ENCODE results near the gene EMC9.

EMC9 gene

GRCh38 chr14:24131549-24131966 lies 9.8 kb downstream of the EMC9 start:
- DNase-seq (ENCODE audit: low read depth in 2 of 2): no peak

- DNase-seq (ENCODE audit: low read depth in 2 of 2): no peak
Observed at GRCh38 chr14:24130717-24131548, 10.5 kb downstream of the EMC9 start.

GRCh38 chr14:24130380-24130716 lies 11.0 kb downstream of the EMC9 start, which contains the start of gene FITM1:
Gene FITM1, plus strand, starts transcription at chr14:24130659. Its CDS starts 905 bp downstream, at chr14:24131564.
- no peak for DNase-seq (ENCODE audit: low read depth in 2 of 2)

- no peak for DNase-seq (ENCODE audit: low read depth in 2 of 2)
Observed at GRCh38 chr14:24129410-24129998, 11.9 kb downstream of the EMC9 start.

GRCh38 chr14:24127673-24128072 lies 13.7 kb downstream of the EMC9 start:
- DNase-seq (ENCODE audit: low read depth in 2 of 2): no peak

GRCh38 chr14:24126939-24127338 lies 14.5 kb downstream of the EMC9 start:
- DNase-seq (ENCODE audit: low read depth in 2 of 2): no peak

- DNase-seq (ENCODE audit: low read depth in 2 of 2): no peak
Observed at GRCh38 chr14:24123424-24124417, 17.7 kb downstream of the EMC9 start.

GRCh38 chr14:24122898-24123297 lies 18.5 kb downstream of the EMC9 start:
- DNase-seq (ENCODE audit: low read depth in 2 of 2): no peak

- no peak for DNase-seq (ENCODE audit: low read depth in 2 of 2)
Observed at GRCh38 chr14:24122416-24122815, 19.0 kb downstream of the EMC9 start.

- DNase-seq (ENCODE audit: low read depth in 2 of 2): no peak
Observed at GRCh38 chr14:24121210-24121609, 20.2 kb downstream of the EMC9 start.

GRCh38 chr14:24119691-24120090 lies 21.7 kb downstream of the EMC9 start:
- no peak for DNase-seq (ENCODE audit: low read depth in 2 of 2)

GRCh38 chr14:24117179-24117578 lies 24.2 kb downstream of the EMC9 start:
- DNase-seq (ENCODE audit: low read depth in 2 of 2): no peak

GRCh38 chr14:24116128-24116814 lies 25.1 kb downstream of the EMC9 start:
- no peak for DNase-seq (ENCODE audit: low read depth in 2 of 2)

GRCh38 chr14:24115422-24116127 lies 25.8 kb downstream of the EMC9 start:
- no peak for DNase-seq (ENCODE audit: low read depth in 2 of 2)

GRCh38 chr14:24114532-24115421 lies 26.6 kb downstream of the EMC9 start, which contains the start of the genes DCAF11 and NRL:
Gene DCAF11, plus strand, starts transcription at chr14:24114777. Its CDS starts 818 bp downstream, at chr14:24115595.
Gene NRL, minus strand, starts transcription at chr14:24114949. Its CDS starts 32,101 bp downstream, at chr14:24082848.
- DNase-seq (ENCODE audit: low read depth in 2 of 2): peak; percentile 96 to 97

GRCh38 chr14:24113801-24114531 lies 27.4 kb downstream of the EMC9 start:
- DNase-seq (ENCODE audit: low read depth in 2 of 2): peak; percentile 77 to 83

GRCh38 chr14:24113379-24113800 lies 28.0 kb downstream of the EMC9 start:
- no peak for DNase-seq (ENCODE audit: low read depth in 2 of 2)

- no peak for DNase-seq (ENCODE audit: low read depth in 2 of 2)
Observed at GRCh38 chr14:24110523-24110922, 30.9 kb downstream of the EMC9 start.

- no peak for DNase-seq (ENCODE audit: low read depth in 2 of 2)
Observed at GRCh38 chr14:24110060-24110459, 31.3 kb downstream of the EMC9 start.
